OCI-LY7 (cell line): ENCODE results near the gene APOL3. TPM values are rescaled to one million over a fixed set of nuclear protein-coding genes. Genes with fewer than 3 reads are reported as not detected.
"Not testable (repeated sequence)": the region's sequence is repeated elsewhere in the genome, so short reads cannot be mapped to it uniquely, and the experiment has no call there.

ENCODE experiments used
- BruUV-seq: library from RNA; stranded (reverse); fragments of 400-500 nt; replicated peaks from 2 replicates; lab custom pipeline; 2021; lab: Mats Ljungman, UMichigan
- CTCF ChIA-PET: fragments of 300-600 bp; sonication (Branson Sonifier 250); formaldehyde crosslinking; loops from one replicate; lab custom pipeline; 2022; ENCODE audit warnings: antibody characterized with exemption; ENCODE audit not compliant: unreplicated experiment; lab: Charles Lee
- POLR2A ChIA-PET: fragments of 300-600 bp; sonication (Branson Sonifier 250); formaldehyde crosslinking; loops from one replicate; lab custom pipeline; 2022; ENCODE audit warnings: antibody characterized with exemption; lab: Charles Lee
- DNase-seq: peaks from one replicate; pipeline ENCODE4 v3.0.0-alpha.2; 2015; ENCODE audit warnings: low spot score
- H2AFZ ChIP-seq: fragments of 200-600 bp; sonication (generic), shearing (Covaris generic); 2 replicates; pipeline ENCODE4 v1.6.1; 2014; ENCODE audit warnings: mild to moderate bottlenecking, antibody characterized with exemption, low read length, moderate library complexity
- H3K27ac ChIP-seq: fragments of 200-600 bp; sonication (generic); 2 replicates; pipeline ENCODE4 v1.5.1; 2014; ENCODE audit warnings: mixed run types, low read depth, mild to moderate bottlenecking, moderate library complexity, low read length, inconsistent platforms; ENCODE audit not compliant: poor library complexity, severe bottlenecking
- H3K36me3 ChIP-seq: fragments of 200-600 bp; sonication (generic); 2 replicates; pipeline ENCODE4 v1.6.1; 2014; ENCODE audit warnings: mild to moderate bottlenecking, antibody characterized with exemption, low read length, moderate library complexity, mixed read lengths; ENCODE audit not compliant: insufficient read depth
- H3K4me1 ChIP-seq: fragments of 200-600 bp; sonication (generic); 2 replicates; pipeline ENCODE4 v1.5.1; 2014; ENCODE audit warnings: mild to moderate bottlenecking, low read length; ENCODE audit not compliant: insufficient read depth, poor library complexity, severe bottlenecking
- H3K4me2 ChIP-seq: fragments of 200-600 bp; sonication (generic); 2 replicates; pipeline ENCODE4 v1.6.1; 2014; ENCODE audit warnings: mild to moderate bottlenecking, low read length
- H3K4me3 ChIP-seq: fragments of 200-600 bp; sonication (generic); 2 replicates; pipeline ENCODE4 v1.5.1; 2014; ENCODE audit warnings: mild to moderate bottlenecking, low read depth, low read length; ENCODE audit not compliant: poor library complexity, severe bottlenecking
- H3K79me2 ChIP-seq: fragments of 200-600 bp; sonication (generic); 2 replicates; pipeline ENCODE4 v1.6.1; 2016; ENCODE audit warnings: low read depth, mild to moderate bottlenecking, low read length, moderate library complexity, mixed read lengths; ENCODE audit not compliant: insufficient read depth
- H3K9me2 ChIP-seq: fragments of 200-600 bp; sonication (generic); 2 replicates; pipeline ENCODE4 v1.6.1; 2016; ENCODE audit warnings: mild to moderate bottlenecking, low read length, mixed read lengths; ENCODE audit not compliant: insufficient read depth
- H3K9me3 ChIP-seq: fragments of 200-600 bp; sonication (generic); 2 replicates; pipeline ENCODE4 v1.6.1; 2014; ENCODE audit warnings: mild to moderate bottlenecking, mixed run types, low read length, mixed read lengths
- H4K20me1 ChIP-seq: fragments of 200-600 bp; sonication (generic); 2 replicates; pipeline ENCODE4 v1.6.1; 2014; ENCODE audit warnings: mild to moderate bottlenecking, antibody characterized with exemption, low read length, moderate library complexity, mixed read lengths; ENCODE audit not compliant: insufficient read depth
- CTCF ChIP-seq: fragments of 200-600 bp; sonication (generic); conservative IDR thresholded peaks from 2 replicates; pipeline ENCODE4 v1.5.1; 2014; ENCODE audit warnings: mild to moderate bottlenecking, antibody characterized with exemption, low read length, moderate library complexity, mixed read lengths
- EZH2phosphoT487 ChIP-seq: fragments of 200-600 bp; sonication (generic); IDR thresholded peaks from 2 replicates; pipeline ENCODE4 v1.6.1; 2018; ENCODE audit warnings: low read depth, borderline replicate concordance, mild to moderate bottlenecking, mixed run types, antibody characterized with exemption, low read length, moderate library complexity, mixed read lengths
- intact Hi-C: fragments of 100-400 bp; cut with micrococcal nuclease; formaldehyde crosslinking; loops from one replicate; pipeline ENCODE4 v1.10.0; 2022; ENCODE audit not compliant: unreplicated experiment
- total RNA-seq, 2 experiments: library from RNA; depleted of rRNA in 1 of 2; stranded (reverse); fragments of >200 nt in 1 of 2; shearing (Covaris generic) in 1 of 2; gene quantifications; 2 replicates each; pipeline ENCODE4 v1.2.3, GENCODE V29; 2014 to 2022

Gene APOL3
- total RNA-seq, 2 experiments from 2014 or later, result 10.7 to 19.6 TPM

GRCh38 chr22:36100134-36100824 lies 60.3 kb downstream of the APOL3 start:
- no TSS peak for BruUV-seq
- ChIA-PET CTCF (no interaction called here), POLR2A (interaction anchor here (0.7 kb wide), 1 partner anchor 71 kb away, joined by 3 read pairs; no protein-coding TSS in a partner anchor)
- Histone ChIP-seq H3K9me3 (no peaks in the 10 kb centered on the region; the same call in 1 of the 2 replicates), H3K4me3 (no peak overlapping the region), H3K4me1 (peaks cover 7% of the 10 kb centered on the region), H4K20me1 (no peaks in the 10 kb centered on the region), H3K36me3 (no peaks in the 10 kb centered on the region), H3K4me2 (no peak overlapping the region), H2AFZ (no peak overlapping the region), H3K79me2 (no peaks in the 10 kb centered on the region), H3K27ac (no peak overlapping the region), H3K9me2 (no peaks in the 10 kb centered on the region)
- intact Hi-C loops, result no loop called here
- no peak for DNase-seq
- no peak for TF ChIP-seq EZH2phosphoT487
- TF ChIP-seq CTCF, result no peak

GRCh38 chr22:36099561-36099960 lies 61.0 kb downstream of the APOL3 start:
- not testable (repeated sequence) for BruUV-seq

GRCh38 chr22:36097880-36098279 lies 62.7 kb downstream of the APOL3 start:
- H3K9me2 ChIP-seq, result no peaks in the 10 kb centered on the region
- DNase-seq, result no peak
- TF ChIP-seq CTCF, result no peak
- no peak for TF ChIP-seq EZH2phosphoT487
- no peaks in the 10 kb centered on the region; the same call in 1 of the 2 replicates for H3K9me3 ChIP-seq
- H2AFZ ChIP-seq, result no peak overlapping the region
- peaks cover 2% of the 10 kb centered on the region for H3K4me1 ChIP-seq
- no peaks in the 10 kb centered on the region for H3K79me2 ChIP-seq
- CTCF ChIA-PET, result no interaction called here
- no peak overlapping the region for H3K4me2 ChIP-seq
- H3K36me3 ChIP-seq, result no peaks in the 10 kb centered on the region
- POLR2A ChIA-PET, result interaction anchor here (0.6 kb wide), 1 partner anchor 21 kb away, joined by 6 read pairs; no protein-coding TSS in a partner anchor
- intact Hi-C loops, result no loop called here
- BruUV-seq, result no TSS peak
- no peaks in the 10 kb centered on the region for H4K20me1 ChIP-seq
- no peak overlapping the region for H3K4me3 ChIP-seq
- no peak overlapping the region for H3K27ac ChIP-seq

More at GRCh38 chr22:36099561-36099960, 61.0 kb downstream of the APOL3 start:
- POLR2A ChIA-PET, result interaction anchor here (0.6 to 0.7 kb wide), 2 partner anchors 24 to 70 kb away, joined by 3 to 4 read pairs; no protein-coding TSS in a partner anchor
- DNase-seq, H3K79me2 ChIP-seq, H4K20me1 ChIP-seq, H3K9me3 ChIP-seq, intact Hi-C loops, CTCF ChIA-PET, H3K4me1 ChIP-seq, H3K9me2 ChIP-seq, H3K27ac ChIP-seq, H2AFZ ChIP-seq, H3K36me3 ChIP-seq, H3K4me2 ChIP-seq, H3K4me3 ChIP-seq: not testable (repeated sequence)

- H3K27ac ChIP-seq, H2AFZ ChIP-seq, DNase-seq, H3K4me2 ChIP-seq, H3K4me1 ChIP-seq, H3K4me3 ChIP-seq, CTCF ChIA-PET, H4K20me1 ChIP-seq, BruUV-seq, H3K9me2 ChIP-seq, H3K79me2 ChIP-seq, H3K9me3 ChIP-seq, POLR2A ChIA-PET, intact Hi-C loops, H3K36me3 ChIP-seq: not testable (repeated sequence)
Observed at GRCh38 chr22:36090772-36091171, 69.8 kb downstream of the APOL3 start.
